ENCODE results near the gene SMAD5.

SMAD5 gene

GRCh38 chr5:136157514-136157913 is 24.9 kb downstream of the SMAD5 start:
- no peak for DNase-seq

- DNase-seq, result no peak
Measured at GRCh38 chr5:136159457-136159856, 26.8 kb downstream of the SMAD5 start.

- DNase-seq, result no peak
Measured at GRCh38 chr5:136162008-136162407, 29.4 kb downstream of the SMAD5 start.

- no peak for DNase-seq
Measured at GRCh38 chr5:136164226-136164625, 31.6 kb downstream of the SMAD5 start.

DNA sequence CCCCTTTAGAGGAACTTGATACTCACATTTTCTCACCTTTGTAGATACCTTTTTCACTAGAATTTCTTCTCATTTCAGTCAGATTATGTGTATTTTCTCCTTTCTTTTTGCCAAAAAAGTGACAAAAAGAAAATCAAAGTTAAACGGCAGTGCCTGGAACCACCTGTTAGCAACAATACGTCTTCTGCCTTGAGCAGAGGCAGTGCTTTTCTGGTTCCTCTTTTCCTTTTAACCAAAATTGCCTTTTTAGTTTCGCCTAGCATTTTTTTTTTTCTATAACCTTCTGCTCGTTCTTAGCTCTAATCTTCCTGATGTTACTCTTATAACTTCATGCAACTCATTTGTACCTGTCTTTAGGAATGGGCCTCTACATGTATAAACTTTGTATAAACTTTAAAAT is 34.3 kb downstream of the SMAD5 start:
- DNase-seq, result no peak

DNA sequence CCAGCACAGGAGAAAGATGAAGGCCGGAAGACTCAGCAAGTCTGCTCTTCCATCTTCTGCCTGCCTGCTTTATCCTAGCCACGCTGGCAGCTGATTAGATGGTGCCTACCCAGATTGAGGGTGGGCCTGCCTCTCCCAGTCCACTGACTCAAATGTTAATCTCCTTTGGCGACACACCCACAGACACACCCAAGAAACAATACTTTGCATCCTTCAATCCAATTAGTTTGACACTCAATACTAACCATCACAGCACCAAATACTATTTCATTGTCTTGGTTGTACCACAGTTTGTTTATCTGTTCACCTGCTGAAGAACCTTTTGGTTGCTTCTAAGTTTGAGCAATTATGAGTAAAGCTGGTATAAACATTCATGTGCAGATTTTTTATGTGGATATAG is 36.6 kb downstream of the SMAD5 start:
- peak; percentile 73 for DNase-seq

- DNase-seq, result peak; percentile 62
Measured at GRCh38 chr5:136174021-136174659, 41.5 kb downstream of the SMAD5 start.

- no peak for DNase-seq
Measured at GRCh38 chr5:136182618-136183017, 50.0 kb downstream of the SMAD5 start.

GRCh38 chr5:136185974-136186665 is 53.5 kb downstream of the SMAD5 start:
- no peak for DNase-seq

DNA sequence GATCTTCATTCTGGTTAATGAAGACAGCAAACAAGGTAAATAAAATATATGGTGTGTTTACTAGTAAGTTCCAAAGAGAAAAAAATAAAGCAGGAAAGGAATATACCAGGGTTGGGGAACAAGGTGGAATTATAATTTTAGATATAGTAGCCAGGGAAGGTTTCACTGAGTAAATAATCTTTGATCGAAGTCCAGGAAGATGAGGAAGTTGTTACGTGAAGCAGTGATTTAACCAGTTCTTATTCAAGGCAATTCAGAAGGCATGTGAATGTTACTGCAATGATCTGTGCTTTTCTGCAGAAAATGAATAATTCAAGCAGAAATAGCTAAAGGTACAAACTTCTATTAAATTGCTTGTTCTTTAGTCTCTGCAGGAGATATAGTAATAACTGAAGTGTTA is 54.2 kb downstream of the SMAD5 start:
- DNase-seq, result no peak

DNA sequence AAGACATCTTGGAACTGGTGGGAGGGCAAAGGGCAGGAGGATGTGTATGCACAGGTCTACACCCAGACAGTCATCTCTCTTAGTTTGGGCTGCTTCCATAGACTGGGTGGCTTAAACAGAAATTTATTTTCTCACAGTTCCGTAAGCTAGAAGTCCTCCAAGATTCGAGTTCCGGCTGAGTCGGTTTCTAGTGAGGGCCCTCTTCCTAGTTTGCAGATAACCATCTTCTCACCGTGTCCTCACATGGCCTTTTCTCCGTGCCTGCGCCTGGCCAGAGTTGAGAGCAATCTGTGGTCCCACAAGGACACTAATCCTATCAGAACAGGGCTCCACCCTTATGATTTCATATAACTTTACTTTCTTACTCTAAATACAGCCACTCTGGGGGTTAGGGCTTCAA is 56.2 kb downstream of the SMAD5 start:
- no peak for DNase-seq

DNA sequence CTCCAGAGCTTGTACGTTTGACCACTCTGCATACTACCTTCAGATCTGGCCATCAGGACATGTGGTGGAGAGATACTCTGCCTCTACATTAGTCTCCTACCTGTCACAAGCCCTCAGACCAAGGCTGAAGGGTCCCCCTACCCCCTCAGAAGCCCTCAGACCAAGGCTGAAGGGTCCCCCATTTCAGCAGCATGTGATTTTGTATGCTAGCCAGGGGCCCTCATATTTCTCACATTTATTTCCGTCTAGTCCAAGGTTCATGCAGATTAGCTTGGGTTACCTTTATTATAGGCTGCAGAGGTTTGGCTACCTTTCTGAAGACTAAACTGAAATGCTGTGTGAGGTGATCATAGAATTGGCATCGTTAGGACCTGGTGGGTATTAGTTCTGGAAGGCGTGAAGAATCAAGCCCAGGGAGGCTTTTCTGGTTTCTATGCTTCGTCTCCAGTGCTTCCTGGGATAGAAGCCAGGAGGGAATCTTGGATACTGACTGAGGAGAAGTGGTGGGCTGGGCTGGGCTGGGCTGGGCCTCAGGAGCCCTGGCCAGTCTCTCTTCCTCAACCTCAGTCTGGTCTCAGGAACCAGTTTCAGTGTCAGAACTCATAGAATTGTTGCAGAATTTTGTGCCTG is 57.6 kb downstream of the SMAD5 start:
- DNase-seq, result peak; percentile 10

- no peak for DNase-seq
Measured at GRCh38 chr5:136190904-136191303, 58.3 kb downstream of the SMAD5 start.

DNA sequence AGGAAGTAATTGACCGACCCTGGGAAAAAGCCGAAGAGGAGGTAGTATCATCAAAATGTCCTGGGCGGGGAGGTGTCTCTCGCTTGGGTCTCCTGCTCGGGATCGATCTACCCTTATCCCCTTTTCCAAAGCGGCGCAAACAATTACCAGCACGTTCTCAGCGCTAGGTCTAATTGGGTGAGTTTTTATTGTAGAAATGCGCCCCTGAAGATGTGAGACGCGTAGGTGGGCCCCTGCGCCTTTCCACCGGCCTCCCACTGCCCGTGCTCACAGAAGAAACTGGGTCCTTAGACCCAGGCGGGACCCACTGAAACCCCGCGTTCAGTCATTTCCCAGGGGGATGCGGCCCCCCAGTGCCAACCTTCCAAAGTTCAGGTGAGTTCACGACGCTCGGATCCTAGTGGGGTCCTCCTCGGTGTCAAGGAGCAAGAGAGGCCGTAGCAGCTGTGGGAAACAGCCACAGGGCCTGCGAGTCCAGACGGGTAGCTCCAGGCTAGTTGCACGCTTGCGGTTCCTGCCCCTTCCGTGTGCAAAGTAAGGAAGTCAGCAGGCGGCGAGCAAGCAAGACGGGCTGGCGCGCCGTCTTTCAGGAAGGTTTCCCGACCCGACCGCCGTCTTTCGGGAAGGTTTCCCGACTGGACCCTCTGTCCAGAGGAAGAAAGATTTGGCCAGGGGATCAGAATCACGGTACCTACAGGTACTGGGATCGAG is 58.8 kb downstream of the SMAD5 start:
- peak; percentile 25 for DNase-seq

- no peak for DNase-seq
Measured at GRCh38 chr5:136192015-136192525, 59.4 kb downstream of the SMAD5 start.

DNA sequence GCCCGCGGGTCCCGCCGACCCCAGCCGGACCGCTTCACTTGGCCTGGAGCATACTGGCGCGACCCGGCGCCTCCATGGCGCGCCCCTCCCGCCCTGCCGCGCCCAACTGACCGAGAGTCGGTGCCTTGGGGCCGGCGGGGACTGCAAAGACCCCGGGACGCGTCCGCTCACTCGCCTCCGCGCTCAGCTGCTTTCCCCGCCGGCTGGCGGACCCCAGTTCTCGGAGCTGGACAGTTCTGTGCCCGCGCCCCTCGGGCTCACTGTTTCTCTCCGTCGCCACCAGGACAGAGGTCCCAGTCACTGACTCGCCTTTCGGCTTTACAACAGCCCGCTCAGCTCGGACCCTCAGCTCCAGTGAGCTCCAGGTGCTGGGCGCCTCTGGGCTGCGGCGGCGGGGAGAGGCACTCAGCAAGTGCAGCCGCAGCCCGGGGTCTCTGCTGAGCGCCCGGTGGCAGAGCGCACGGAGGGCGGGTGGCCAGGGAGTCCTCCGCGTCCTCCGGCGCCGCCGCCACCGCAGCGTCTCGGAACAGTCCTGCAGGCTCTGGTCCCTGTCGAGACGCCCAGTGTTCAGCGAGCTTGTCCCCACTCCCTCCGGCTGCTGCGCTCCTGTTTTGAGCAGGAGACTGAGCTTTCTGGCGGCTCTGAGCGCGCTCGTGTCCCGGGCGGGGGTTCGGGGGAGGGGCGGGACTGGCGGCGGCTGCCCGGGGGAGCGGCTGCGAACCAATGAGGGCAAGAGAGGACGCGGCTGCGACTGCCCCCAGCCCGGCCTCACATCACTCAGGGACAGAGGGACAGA is 60.1 kb downstream of the SMAD5 start, which contains the start of gene SMIM32:
Gene SMIM32, minus strand, starts transcription at position 637 of the 796 bp plus-strand sequence. CDS start 638 bp downstream, outside the sequence.
- peak; percentile 11 for DNase-seq

DNA sequence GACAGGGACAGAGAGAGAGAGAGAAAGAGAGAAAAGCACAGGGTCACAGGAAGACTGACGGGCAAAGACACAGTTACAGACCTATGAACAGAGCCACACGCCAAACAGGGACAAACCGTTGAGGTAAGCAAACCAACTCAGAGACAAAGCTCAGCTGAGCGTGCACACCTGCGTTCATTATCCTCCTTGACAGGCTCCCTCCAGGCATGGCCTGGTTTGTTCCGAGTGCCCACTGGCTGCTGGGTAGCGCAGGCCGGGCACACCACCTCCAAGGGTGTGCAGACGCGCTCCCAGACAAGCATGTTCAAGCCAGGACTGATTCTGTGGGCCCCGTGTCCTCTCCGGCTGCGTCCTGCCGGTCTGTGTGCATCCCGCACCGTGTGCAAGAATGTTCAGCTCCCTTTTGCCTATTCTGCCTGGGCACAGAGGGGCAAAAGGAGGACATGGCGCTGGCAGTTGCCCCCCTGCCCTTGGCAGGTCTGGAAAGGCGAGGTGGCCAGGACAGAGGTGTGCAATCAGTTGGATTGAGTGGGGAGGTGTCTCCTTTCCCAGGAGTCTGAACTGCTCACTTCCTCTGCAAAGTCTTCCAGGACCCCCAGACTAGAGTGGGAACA is 60.8 kb downstream of the SMAD5 start:
- no peak for DNase-seq

DNA sequence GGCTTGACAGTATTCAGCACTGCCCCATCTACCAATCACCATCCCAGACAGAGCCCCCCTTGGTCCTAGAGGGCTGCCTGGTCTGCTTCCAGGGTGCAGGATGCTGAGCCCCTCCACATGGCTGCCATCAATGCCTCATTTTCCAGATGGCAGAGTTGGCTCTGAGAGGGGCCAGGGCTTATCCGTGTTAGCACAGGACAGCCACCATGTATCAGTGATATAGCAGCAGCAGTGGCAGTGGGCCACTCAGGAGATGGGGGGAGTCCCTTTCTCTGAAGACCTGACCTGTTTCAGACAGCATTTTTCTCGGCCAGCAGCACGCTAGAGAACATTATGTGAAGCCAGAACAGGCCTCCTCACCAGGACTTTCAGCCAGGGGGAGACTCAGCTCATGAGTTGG is 61.9 kb downstream of the SMAD5 start:
- DNase-seq, result no peak

DNA sequence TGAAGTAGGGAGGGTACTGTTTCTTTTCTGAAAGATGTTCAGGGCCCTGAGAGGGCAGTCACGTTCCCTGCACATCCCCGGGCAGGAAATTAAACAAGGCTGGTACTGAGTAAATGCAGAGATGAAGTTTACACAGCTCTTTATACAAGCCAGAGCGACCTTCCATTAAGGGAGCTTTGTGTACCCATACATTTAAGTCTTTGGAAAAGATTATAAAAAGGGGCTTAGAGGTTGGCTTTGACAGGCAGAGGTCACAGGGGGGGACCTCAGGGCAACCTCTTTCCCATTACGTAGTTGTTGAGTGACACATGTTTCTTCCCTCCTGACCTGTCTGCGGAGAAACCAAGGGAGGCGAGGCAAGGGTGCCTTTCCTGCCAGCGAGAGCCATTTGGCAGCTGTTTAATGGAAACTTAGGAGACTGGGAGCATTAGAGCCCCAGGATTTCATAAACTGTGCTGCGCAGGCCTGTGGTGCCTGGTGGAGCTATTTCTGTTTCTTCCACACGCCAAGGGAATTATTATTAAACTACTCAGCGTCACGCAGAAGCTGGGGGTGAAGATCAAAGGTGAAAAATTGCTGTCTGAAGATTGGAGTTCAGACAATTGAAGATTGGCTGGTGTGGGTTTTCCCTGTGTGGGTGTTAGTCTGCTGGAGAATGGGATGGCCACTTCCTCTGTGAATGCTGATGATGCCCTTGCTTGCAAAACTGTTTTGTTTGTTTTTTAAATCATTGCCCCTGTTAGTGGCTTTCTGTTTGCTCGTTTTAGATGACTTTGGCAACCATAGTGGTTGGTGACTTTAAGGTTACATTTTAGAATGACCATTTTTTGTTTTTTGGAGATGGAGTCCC is 63.6 kb downstream of the SMAD5 start:
- DNase-seq, result no peak

DNA sequence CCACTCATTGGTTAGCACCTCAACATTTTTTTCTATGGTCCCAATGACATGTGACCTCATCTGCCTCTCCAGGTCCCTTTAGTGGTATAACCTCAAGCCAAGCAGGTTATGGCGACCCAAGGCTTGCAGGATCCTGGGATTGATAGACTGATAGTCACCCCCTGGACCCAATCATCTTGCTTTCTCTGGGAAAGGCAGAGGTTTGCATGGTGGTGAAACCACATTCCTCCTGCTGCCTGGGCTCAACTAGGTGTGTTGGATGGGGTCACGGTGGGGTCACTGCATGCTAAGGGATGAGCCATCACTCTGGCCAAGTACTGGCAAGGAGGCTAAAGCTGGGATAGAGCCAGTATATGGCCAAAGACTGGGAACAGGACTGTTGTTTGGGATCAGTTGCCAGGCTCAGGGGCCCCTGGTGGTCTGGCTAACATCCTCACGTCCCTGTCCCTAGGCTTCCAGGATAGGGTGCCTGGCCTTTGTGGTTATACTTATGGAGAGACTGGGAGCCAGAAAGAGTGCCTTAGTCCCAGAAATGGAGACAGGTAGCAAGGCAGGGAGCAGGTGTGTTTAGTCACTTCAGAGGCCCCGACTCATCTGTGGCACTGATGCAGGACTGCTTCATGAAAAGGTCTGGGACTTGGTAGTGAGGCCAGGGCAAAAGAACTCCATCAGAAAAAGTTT is 65.0 kb downstream of the SMAD5 start:
- no peak for DNase-seq
